ENCODE results near the gene WNK2. TPM values are rescaled to one million over a fixed set of nuclear protein-coding genes. Genes with fewer than 3 reads are reported as not detected.
A peak's percentile ranks its signal among the peaks of the same experiment; 100 is the strongest.
"Not testable (repeated sequence)": the region's sequence is repeated elsewhere in the genome, so short reads cannot be mapped to it uniquely, and the experiment has no call there.

Gene WNK2
- total RNA-seq, 1 experiment from 2014 or later, result 0.07 TPM

DNA sequence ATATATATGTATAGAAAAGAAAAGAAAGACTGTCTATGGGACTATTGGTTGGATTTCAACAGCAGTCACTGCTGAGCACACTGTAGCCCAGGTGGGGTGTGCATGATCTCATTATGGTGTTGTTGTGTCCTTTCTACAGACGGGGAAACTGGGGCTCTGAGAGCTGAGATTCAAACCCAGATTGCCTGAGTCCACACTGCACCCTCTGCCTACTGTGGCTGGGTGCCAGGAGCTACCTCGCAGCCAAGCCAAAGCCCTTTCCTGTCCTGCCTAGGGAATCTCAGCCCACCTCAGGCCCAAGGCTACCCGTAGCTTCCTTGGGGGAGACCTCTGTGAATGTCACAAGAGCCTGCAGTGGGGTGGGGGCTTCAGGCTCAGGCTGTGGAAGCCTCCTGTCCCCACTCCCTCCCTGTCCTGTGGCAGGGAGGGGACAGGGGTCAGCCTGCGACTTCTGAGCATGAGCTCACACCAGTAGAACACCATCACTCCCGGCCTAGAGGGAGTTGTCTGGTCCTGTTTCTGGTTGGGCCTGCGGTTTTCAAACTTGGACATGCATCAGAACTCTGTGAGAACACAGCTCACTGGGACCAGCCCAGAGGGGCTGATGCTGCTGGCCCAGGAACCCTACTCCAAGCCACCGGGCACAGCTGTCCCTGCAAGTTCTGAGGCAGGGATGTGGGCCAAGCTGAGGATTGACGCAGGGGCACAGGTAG, 42.0 kb upstream of the WNK2 start:
- Mint-ChIP-seq H3K36me3 (ENCODE audit: insufficient read depth, unreplicated experiment) (peaks cover 5% of the 10 kb centered on the region), H3K9me3 (ENCODE audit: unreplicated experiment) (no peaks in the 10 kb centered on the region), H3K27me3 (ENCODE audit: insufficient read depth, unreplicated experiment) (no peaks in the 10 kb centered on the region), H3K4me1 (ENCODE audit: insufficient read depth, unreplicated experiment) (peaks cover 14% of the 10 kb centered on the region), H3K27ac (ENCODE audit: low read depth, unreplicated experiment) (no peak overlapping the region), H3K4me3 (ENCODE audit: unreplicated experiment) (no peak overlapping the region)
- CTCF ChIA-PET, result interaction anchor here (1.0 to 1.5 kb wide), 5 partner anchors 12 to 425 kb away, joined by 3 to 8 read pairs (median 3); no protein-coding TSS in a partner anchor
- intact Hi-C loops (cut with micrococcal nuclease), result no loop called here
- POLR2A ChIA-PET, result interaction anchor here (0.8 kb wide), 1 partner anchor 8 kb away, joined by 3 read pairs; the partner anchor contains the start of gene NINJ1
- BruUV-seq (replicated peaks), result no TSS peak
- TF ChIP-seq, protein P1, sequence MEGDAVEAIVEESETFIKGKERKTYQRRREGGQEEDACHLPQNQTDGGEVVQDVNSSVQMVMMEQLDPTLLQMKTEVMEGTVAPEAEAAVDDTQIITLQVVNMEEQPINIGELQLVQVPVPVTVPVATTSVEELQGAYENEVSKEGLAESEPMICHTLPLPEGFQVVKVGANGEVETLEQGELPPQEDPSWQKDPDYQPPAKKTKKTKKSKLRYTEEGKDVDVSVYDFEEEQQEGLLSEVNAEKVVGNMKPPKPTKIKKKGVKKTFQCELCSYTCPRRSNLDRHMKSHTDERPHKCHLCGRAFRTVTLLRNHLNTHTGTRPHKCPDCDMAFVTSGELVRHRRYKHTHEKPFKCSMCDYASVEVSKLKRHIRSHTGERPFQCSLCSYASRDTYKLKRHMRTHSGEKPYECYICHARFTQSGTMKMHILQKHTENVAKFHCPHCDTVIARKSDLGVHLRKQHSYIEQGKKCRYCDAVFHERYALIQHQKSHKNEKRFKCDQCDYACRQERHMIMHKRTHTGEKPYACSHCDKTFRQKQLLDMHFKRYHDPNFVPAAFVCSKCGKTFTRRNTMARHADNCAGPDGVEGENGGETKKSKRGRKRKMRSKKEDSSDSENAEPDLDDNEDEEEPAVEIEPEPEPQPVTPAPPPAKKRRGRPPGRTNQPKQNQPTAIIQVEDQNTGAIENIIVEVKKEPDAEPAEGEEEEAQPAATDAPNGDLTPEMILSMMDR (IDR thresholded peaks at IDR 0.05; ENCODE audit: unreplicated experiment), result no peak
- DNase-seq (ENCODE audit: unreplicated experiment), result peak; percentile 53

GRCh38 chr9:93143830-93144530, 40.0 kb upstream of the WNK2 start:
- no peak overlapping the region for H3K4me3 Mint-ChIP-seq (ENCODE audit: unreplicated experiment)
- peaks cover 5% of the 10 kb centered on the region for H3K36me3 Mint-ChIP-seq (ENCODE audit: insufficient read depth, unreplicated experiment)
- BruUV-seq (replicated peaks), result no TSS peak
- no peaks in the 10 kb centered on the region for H3K27me3 Mint-ChIP-seq (ENCODE audit: insufficient read depth, unreplicated experiment)
- ChIA-PET CTCF (interaction anchor here (0.6 to 1.3 kb wide), 2 partner anchors 10 to 271 kb away, joined by 4 read pairs; no protein-coding TSS in a partner anchor), POLR2A (interaction anchor here (1.3 kb wide), 1 partner anchor 9 kb away, joined by 3 read pairs; no protein-coding TSS in a partner anchor)
- TF ChIP-seq, protein P1 (IDR thresholded peaks at IDR 0.05; ENCODE audit: unreplicated experiment), result no peak
- H3K27ac Mint-ChIP-seq (ENCODE audit: low read depth, unreplicated experiment), result no peak overlapping the region
- H3K4me1 Mint-ChIP-seq (ENCODE audit: insufficient read depth, unreplicated experiment), result peaks cover 14% of the 10 kb centered on the region
- intact Hi-C loops (cut with micrococcal nuclease), result no loop called here
- DNase-seq (ENCODE audit: unreplicated experiment), result peak; percentile 27
- no peaks in the 10 kb centered on the region for H3K9me3 Mint-ChIP-seq (ENCODE audit: unreplicated experiment)

DNA sequence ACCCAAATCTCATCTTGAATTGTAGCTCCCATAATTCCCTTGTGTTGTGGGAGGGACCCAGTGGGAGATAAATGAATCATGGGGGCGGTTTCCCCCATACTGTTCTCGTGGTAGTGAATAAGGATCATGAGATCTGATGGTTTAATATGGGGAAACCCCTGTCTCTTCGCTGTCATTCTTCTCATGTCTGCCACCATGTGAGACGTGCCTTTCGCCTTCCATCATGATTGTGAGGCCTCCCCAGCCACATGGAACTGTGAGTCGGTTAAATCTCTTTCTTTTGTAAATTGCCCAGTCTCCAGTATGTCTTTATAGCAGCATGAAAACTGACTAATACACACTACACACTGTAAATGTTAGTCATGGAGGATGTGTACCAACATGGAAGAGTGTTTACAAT, 37.2 kb upstream of the WNK2 start:
- H3K9me3 Mint-ChIP-seq (ENCODE audit: unreplicated experiment); H3K36me3 Mint-ChIP-seq (ENCODE audit: insufficient read depth, unreplicated experiment); POLR2A ChIA-PET; H3K27me3 Mint-ChIP-seq (ENCODE audit: insufficient read depth, unreplicated experiment); H3K4me3 Mint-ChIP-seq (ENCODE audit: unreplicated experiment); H3K4me1 Mint-ChIP-seq (ENCODE audit: insufficient read depth, unreplicated experiment); BruUV-seq (replicated peaks); H3K27ac Mint-ChIP-seq (ENCODE audit: low read depth, unreplicated experiment); DNase-seq (ENCODE audit: unreplicated experiment); intact Hi-C loops (cut with micrococcal nuclease): not testable (repeated sequence)
- CTCF ChIA-PET, result interaction anchor here (0.5 to 1.4 kb wide), 4 partner anchors 8 to 1192 kb away, joined by 3 to 4 read pairs (median 3); no protein-coding TSS in a partner anchor

- Mint-ChIP-seq H3K9me3 (ENCODE audit: unreplicated experiment) (no peaks in the 10 kb centered on the region), H3K4me3 (ENCODE audit: unreplicated experiment) (no peak overlapping the region), H3K4me1 (ENCODE audit: insufficient read depth, unreplicated experiment) (peaks cover 8% of the 10 kb centered on the region), H3K27me3 (ENCODE audit: insufficient read depth, unreplicated experiment) (no peaks in the 10 kb centered on the region), H3K27ac (ENCODE audit: low read depth, unreplicated experiment) (no peak overlapping the region), H3K36me3 (ENCODE audit: insufficient read depth, unreplicated experiment) (no peaks in the 10 kb centered on the region)
- no peak for DNase-seq (ENCODE audit: unreplicated experiment)
- intact Hi-C loops (cut with micrococcal nuclease), result no loop called here
- no TSS peak for BruUV-seq (replicated peaks)
- CTCF ChIA-PET, result interaction anchor here (0.6 kb wide), 1 partner anchor 840 kb away, joined by 4 read pairs; no protein-coding TSS in a partner anchor
- POLR2A ChIA-PET, result no interaction called here
- TF ChIP-seq, protein P1 (IDR thresholded peaks at IDR 0.05; ENCODE audit: unreplicated experiment), result no peak
Measured at GRCh38 chr9:93147632-93148031, 36.3 kb upstream of the WNK2 start.

Data from MCF 10A (cell line).